ENCODE measurements around the gene ARHGEF25.

DNA sequence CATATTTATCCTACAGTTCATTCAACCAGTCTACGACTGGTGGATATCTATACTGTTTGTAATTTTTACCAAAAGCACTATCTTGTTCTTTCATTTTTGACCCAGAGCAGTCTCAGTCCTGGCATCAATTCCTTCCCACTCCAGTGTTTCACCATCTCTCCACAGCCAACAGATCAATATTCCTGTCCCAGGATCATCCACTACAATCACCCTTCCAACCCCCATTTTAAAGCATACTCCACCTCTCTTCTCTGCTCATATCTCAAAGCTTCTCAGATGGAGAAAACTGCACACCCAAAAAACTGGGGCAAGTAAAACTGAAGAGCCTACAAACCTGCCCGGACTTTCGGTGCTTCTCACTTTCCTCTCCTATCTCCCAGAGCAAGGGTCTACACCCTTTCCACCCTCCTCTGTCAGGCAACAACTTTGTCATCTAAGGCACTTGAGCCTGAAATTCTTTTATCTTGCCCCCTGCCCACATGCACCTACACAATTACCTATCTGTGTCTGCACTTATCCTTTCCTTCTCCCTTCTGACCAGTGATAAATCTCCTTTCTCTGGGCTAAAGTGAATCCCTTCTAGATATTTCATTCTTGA is 24.3 kb upstream of the ARHGEF25 start:
- TF ChIP-seq, protein P1, sequence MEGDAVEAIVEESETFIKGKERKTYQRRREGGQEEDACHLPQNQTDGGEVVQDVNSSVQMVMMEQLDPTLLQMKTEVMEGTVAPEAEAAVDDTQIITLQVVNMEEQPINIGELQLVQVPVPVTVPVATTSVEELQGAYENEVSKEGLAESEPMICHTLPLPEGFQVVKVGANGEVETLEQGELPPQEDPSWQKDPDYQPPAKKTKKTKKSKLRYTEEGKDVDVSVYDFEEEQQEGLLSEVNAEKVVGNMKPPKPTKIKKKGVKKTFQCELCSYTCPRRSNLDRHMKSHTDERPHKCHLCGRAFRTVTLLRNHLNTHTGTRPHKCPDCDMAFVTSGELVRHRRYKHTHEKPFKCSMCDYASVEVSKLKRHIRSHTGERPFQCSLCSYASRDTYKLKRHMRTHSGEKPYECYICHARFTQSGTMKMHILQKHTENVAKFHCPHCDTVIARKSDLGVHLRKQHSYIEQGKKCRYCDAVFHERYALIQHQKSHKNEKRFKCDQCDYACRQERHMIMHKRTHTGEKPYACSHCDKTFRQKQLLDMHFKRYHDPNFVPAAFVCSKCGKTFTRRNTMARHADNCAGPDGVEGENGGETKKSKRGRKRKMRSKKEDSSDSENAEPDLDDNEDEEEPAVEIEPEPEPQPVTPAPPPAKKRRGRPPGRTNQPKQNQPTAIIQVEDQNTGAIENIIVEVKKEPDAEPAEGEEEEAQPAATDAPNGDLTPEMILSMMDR (IDR thresholded peaks at IDR 0.05) = no peak
- TF ChIP-seq EP300 (IDR thresholded peaks at IDR 0.05) (no peak), POLR2A (IDR thresholded peaks at IDR 0.05) (no peak)
